Activated CD8-positive, alpha-beta memory T cell treated with anti-CD3 and anti-CD28 coated beads for 36 hours (primary cell): ENCODE data around the gene ZNF219. TPM values are rescaled to one million over a fixed set of nuclear protein-coding genes. Genes with fewer than 3 reads are reported as not detected.

Experiments
- CTCF ChIA-PET: fragments of 350-600 bp; sonication (Branson Sonifier 250); formaldehyde crosslinking; loops from one replicate; lab custom pipeline; 2021; ENCODE audit warnings: antibody characterized with exemption; lab: Charles Lee
- POLR2A ChIA-PET: fragments of 350-600 bp; sonication (Branson Sonifier 250); formaldehyde crosslinking; loops from one replicate; lab custom pipeline; 2021; ENCODE audit warnings: antibody characterized with exemption; lab: Charles Lee
- total RNA-seq, 2 experiments: library from RNA; stranded (reverse); gene quantifications; one replicate each; pipeline ENCODE4 v1.2.3, GENCODE V29; 2021

ZNF219 gene
- total RNA-seq, result 1 to 10 TPM; 7.1 to 9.3 TPM

GRCh38 chr14:21098076-21098891 is at the start of gene ZNF219:
Gene ZNF219, minus strand, starts transcription at chr14:21098655. Its CDS starts 5,064 bp downstream, at chr14:21093591.
- ChIA-PET POLR2A (interaction anchor here (1.0 kb wide), 1 partner anchor 83 kb away, joined by 3 read pairs; no protein-coding TSS in a partner anchor), CTCF (interaction anchor here (1.6 to 4.5 kb wide), 3 partner anchors 9 to 84 kb away, joined by 5 to 28 read pairs (median 18); no protein-coding TSS in a partner anchor)

GRCh38 chr14:21145437-21145836 is 47.0 kb upstream of the ZNF219 start:
- POLR2A ChIA-PET, result no interaction called here
- CTCF ChIA-PET, result no interaction called here

- CTCF ChIA-PET, result interaction anchor here (2.1 kb wide), 1 partner anchor 49 kb away, joined by 5 read pairs; no protein-coding TSS in a partner anchor
- POLR2A ChIA-PET, result no interaction called here
Observed at GRCh38 chr14:21142357-21142756, 43.9 kb upstream of the ZNF219 start.

GRCh38 chr14:21136024-21136423 is 37.6 kb upstream of the ZNF219 start:
- ChIA-PET POLR2A (no interaction called here), CTCF (interaction anchor here (0.6 to 1.1 kb wide), 5 partner anchors 9 to 420 kb away, joined by 3 to 4 read pairs (median 3); no protein-coding TSS in a partner anchor)

- POLR2A ChIA-PET, result no interaction called here
- CTCF ChIA-PET, result no interaction called here
Observed at GRCh38 chr14:21133901-21134300, 35.4 kb upstream of the ZNF219 start.

GRCh38 chr14:21123429-21123828 is 25.0 kb upstream of the ZNF219 start:
- ChIA-PET POLR2A (no interaction called here), CTCF (no interaction called here)

- ChIA-PET CTCF (no interaction called here), POLR2A (no interaction called here)
Observed at GRCh38 chr14:21121122-21121521, 22.7 kb upstream of the ZNF219 start.

- ChIA-PET CTCF (no interaction called here), POLR2A (no interaction called here)
Observed at GRCh38 chr14:21120686-21121085, 22.2 kb upstream of the ZNF219 start.

GRCh38 chr14:21118933-21119332 is 20.5 kb upstream of the ZNF219 start:
- POLR2A ChIA-PET, result no interaction called here
- CTCF ChIA-PET, result interaction anchor here (1.3 kb wide), 1 partner anchor 26 kb away, joined by 3 read pairs; no protein-coding TSS in a partner anchor

- ChIA-PET POLR2A (no interaction called here), CTCF (no interaction called here)
Observed at GRCh38 chr14:21113369-21113768, 14.9 kb upstream of the ZNF219 start.

GRCh38 chr14:21112255-21112654 is 13.8 kb upstream of the ZNF219 start:
- POLR2A ChIA-PET, result no interaction called here

GRCh38 chr14:21109377-21110138 is 11.1 kb upstream of the ZNF219 start:
- ChIA-PET CTCF (interaction anchor here (0.7 to 2.6 kb wide), 7 partner anchors 9 to 138 kb away, joined by 3 to 10 read pairs (median 5); partner anchors contain the start of gene TMEM253), POLR2A (interaction anchor here (0.5 kb wide), 1 partner anchor 463 kb away, joined by 5 read pairs; no protein-coding TSS in a partner anchor)

More at GRCh38 chr14:21112255-21112654, 13.8 kb upstream of the ZNF219 start:
- CTCF ChIA-PET, result interaction anchor here (0.8 kb wide), 1 partner anchor 23 kb away, joined by 3 read pairs; no protein-coding TSS in a partner anchor

- CTCF ChIA-PET, result interaction anchor here (0.7 to 2.6 kb wide), 7 partner anchors 8 to 138 kb away, joined by 3 to 10 read pairs (median 5); partner anchors contain the start of genes ARHGEF40 and TMEM253
- POLR2A ChIA-PET, result no interaction called here
Observed at GRCh38 chr14:21108791-21109190, 10.3 kb upstream of the ZNF219 start.

- CTCF ChIA-PET, result interaction anchor here (1.3 to 8.1 kb wide), 4 partner anchors 13 to 60 kb away, joined by 3 to 142 read pairs (median 6); partner anchors contain the start of gene ARHGEF40
- POLR2A ChIA-PET, result no interaction called here
Observed at GRCh38 chr14:21107283-21107800, 8.9 kb upstream of the ZNF219 start.

- POLR2A ChIA-PET, result no interaction called here
- CTCF ChIA-PET, result interaction anchor here (0.9 to 8.1 kb wide), 5 partner anchors 13 to 92 kb away, joined by 3 to 142 read pairs (median 4); partner anchors contain the start of gene ARHGEF40
Observed at GRCh38 chr14:21106498-21107282, 8.2 kb upstream of the ZNF219 start.

GRCh38 chr14:21106176-21106497 is 7.7 kb upstream of the ZNF219 start:
- CTCF ChIA-PET, result interaction anchor here (0.9 to 8.1 kb wide), 5 partner anchors 12 to 92 kb away, joined by 3 to 142 read pairs (median 10); no protein-coding TSS in a partner anchor
- POLR2A ChIA-PET, result no interaction called here

GRCh38 chr14:21105095-21105494 is 6.6 kb upstream of the ZNF219 start:
- ChIA-PET POLR2A (interaction anchor here (1.0 kb wide), 1 partner anchor 162 kb away, joined by 9 read pairs; no protein-coding TSS in a partner anchor), CTCF (interaction anchor here (1.0 to 8.1 kb wide), 13 partner anchors 11 to 160 kb away, joined by 3 to 142 read pairs (median 7); partner anchors contain the start of gene ARHGEF40)
